Glomerular endothelial cell (primary cell): ENCODE data around the gene CD99. TPM values are rescaled to one million over a fixed set of nuclear protein-coding genes. Genes with fewer than 3 reads are reported as not detected.
A peak's percentile ranks its signal among the peaks of the same experiment; 100 is the strongest.

Experiments used
- DNase-seq: peaks from one replicate; pipeline ENCODE4 v3.0.0-alpha.2; 2011; ENCODE audit warnings: low read depth, low spot score; ENCODE audit errors: extremely low read depth
- total RNA-seq: library from RNA; depleted of rRNA; stranded (reverse); fragments of >200 nt; gene quantifications from 2 replicates; pipeline ENCODE4 v1.2.3, GENCODE V29; 2015

The CD99 gene
- total RNA-seq = 777 and 1,080 TPM in 2 replicates

DNA sequence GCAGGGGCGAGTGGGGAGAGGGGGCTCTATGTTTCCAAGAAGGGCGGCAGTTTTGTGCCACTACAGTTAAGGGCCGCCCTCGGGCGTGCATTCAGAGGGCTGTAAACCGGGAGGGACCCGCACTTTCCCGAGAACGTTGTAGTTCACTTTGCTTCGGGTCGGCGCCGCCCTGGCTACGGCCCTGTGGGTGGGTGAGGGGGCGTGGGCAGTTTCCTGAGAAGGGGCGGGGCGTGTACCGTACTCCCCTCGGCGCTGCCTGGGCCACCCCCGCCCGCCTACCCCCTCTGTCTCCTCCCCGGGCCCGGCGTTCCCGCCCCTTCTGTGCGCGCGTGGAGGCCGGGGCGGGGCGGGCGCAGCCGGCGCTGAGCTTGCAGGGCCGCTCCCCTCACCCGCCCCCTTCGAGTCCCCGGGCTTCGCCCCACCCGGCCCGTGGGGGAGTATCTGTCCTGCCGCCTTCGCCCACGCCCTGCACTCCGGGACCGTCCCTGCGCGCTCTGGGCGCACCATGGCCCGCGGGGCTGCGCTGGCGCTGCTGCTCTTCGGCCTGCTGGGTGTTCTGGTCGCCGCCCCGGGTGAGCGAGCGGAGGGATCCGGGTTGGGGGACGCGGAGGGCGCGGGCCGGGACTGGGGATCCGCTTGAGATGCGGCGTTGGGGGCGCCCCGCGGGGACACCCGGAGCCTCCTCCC is at the start of gene CD99:
TSS of gene CD99 (plus strand) at position 440 of the 687 bp plus-strand sequence. CDS start at position 506, 66 bp downstream.
- no peak for DNase-seq

DNA sequence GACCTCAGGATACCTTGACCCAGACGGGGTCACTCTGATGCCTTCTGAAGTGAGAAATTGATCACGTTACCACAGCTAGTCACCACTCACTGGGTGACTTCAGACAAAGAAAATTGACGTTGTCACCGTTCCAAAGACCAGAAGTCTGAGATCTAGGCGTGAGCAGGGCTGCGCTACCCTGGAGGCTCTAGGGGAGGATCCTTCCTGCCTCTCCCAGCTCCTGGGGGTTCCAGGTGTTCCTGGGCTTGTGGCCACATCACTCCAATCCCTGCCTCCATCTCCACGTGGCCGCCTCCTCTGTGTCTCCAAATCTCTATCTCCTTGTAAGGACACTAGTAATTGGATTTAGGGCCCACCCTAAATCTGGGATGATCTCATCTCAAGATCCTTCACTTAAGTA is 48.9 kb upstream of the CD99 start:
- no peak for DNase-seq

DNA sequence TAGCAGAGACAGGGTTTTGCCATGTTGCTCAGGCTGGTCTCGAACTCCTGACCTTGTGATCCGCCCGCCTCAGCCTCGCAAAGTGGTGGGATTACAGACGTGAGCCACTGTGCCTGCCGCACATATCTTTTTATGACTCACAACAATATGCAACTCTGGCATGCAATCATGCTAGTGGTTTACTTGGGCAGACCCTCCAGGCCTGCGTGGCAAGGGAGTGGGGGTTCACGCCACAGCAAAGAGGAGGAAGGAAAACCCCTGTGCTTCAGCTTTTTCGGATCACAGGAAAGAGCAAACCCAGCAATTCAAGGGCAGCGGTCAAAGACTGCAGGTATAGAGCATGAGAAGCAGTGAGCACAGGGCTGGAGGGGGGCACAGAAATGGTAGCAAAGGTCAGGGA is 48.3 kb upstream of the CD99 start:
- no peak for DNase-seq

- no peak for DNase-seq
These were observed 47.2 kb upstream of the CD99 start for GRCh38 chrX:2643880-2644279.

DNA sequence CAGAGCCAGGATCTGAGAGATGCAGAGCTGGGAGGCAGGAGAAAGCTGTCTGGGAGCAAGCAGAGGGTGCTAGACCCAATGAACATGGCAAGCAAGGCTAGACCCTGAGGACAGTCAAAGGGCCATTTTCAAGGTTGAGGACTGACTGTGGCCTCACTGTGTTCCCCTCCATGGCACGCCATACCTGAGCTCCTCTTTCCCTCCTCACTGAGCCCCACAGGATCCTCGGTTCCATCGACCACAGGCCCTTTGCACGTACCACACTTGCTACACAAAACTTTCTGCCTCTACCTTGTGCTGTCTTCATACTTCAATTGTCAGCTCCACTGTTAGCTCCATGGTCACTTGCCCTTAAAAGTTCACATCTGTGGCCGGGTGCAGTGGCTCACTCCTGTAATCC is 45.5 kb upstream of the CD99 start:
- no peak for DNase-seq

GRCh38 chrX:2647627-2648026 is 43.5 kb upstream of the CD99 start:
- DNase-seq = no peak

DNA sequence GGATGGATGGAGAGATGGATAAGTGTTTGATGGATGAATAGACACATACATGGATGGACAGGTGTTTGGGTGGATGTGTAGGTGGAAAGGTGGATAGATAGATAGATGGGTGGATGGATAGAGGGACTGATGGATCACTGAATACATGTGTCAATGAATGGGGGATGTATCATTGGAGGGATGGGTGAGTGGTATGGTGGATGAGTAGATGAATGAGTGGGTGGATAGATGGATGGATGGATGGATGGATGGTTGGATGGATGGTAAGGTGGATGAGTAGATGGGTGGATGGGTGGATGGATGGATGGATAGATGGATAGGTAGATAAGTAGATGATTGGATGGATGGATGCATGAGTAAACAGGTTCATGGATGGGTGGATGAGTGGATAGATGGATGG is 41.1 kb upstream of the CD99 start:
- no peak for DNase-seq

DNA sequence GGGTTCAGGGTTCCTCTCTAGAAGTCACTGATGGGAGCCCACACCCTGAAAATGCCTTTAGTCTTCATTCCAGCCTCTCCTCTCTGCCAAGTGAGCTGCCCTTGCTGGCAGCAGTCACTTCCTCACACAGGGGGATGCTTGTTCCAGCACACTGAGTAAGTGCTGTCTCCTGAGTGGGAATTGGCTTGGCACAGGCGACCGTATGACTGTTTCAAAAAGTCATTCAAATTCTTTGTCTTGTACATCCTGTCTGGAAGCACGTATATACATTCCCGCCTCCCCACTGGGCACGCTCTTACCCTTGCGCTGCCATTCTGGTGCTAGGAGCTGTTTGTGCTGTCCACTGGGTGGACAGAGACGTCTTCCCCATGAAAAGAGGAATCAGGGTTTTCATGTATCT is 40.2 kb upstream of the CD99 start:
- peak; percentile 47 for DNase-seq

- no peak for DNase-seq
These were observed 39.0 kb upstream of the CD99 start for GRCh38 chrX:2652106-2652505.

DNA sequence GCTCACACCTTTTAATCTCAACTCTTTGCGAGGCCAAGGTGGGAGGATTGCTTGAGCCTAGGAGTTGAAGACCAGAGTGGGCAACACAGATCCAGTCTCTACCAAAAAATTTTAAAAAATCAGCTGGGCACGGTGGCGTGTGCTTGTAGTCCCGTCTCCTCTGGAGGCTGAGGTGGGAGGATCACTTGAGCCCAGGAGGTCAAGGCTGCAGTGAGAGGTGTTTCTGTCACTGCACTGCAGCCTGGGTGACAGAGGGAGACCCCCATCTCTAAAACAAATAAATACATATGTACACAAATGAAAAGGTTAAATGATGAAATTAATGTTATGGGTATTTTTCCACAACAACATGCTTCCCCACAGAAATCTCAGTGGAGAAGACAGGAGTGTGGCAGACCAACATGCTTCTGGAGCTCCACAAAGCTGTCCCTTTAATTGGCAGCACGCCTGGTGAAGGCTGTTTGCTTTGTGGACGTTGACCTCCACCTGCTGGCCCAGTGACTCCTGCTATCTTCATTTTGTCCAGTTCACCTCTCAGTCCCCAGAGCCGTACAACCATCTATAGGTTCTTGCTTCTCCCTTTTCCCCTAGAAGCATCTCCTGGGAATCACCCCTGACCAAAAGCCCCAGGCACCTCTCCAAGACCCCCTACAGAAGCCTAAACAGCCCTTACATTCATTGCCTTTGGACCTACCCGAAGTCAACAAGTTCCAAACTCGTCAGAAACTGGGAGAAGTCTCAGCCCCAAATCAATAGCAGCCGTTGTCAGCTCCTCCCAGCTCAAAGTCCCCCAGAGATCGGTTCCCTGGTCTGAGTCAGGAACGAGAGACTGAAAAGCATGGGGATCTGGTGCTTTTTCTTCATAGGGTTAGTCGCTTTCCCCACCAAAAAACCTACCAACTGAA is 36.4 kb upstream of the CD99 start:
- no peak for DNase-seq

- DNase-seq = no peak
These were observed 34.7 kb upstream of the CD99 start for GRCh38 chrX:2656257-2656836.

GRCh38 chrX:2657532-2658113 is 33.5 kb upstream of the CD99 start:
- no peak for DNase-seq

GRCh38 chrX:2658585-2659292 is 32.4 kb upstream of the CD99 start:
- no peak for DNase-seq

DNA sequence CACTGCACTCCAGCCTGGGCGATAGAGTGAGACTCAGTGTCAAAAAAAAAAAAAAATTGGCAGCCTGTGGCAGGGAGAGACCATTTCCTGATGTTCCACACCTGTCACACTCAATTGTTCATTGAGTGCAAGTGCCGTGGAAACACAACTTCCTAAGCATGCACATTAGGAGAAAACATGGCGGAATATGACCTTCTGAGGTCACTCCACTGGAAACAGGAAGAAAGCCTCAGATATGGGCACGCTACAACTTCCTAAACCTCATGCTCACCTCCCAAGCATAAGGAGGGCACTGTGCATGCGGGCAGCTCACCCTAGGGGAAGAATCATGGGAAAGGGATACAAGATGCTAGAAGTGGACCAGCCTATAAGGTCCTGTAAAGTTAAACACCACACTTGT is 28.5 kb upstream of the CD99 start:
- no peak for DNase-seq

DNA sequence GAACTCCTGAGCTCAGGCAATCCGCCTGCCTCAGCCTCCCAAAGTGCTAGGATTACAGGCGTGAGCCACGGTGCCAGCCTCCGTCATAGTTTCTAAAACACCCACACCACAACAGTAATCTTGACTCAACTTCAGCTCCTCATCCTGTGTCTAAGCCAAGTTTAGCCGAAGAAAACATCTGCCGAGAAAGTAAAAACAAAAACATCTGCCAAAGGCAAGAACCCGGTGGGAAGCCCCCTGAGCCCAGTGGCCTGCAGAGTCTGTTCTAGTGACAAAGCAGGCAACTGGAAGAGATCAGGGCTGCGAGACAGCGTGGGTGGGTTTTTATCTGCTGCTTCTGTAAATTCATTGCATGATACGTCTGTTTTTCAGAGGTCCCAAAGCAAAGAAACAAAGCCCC is 26.6 kb upstream of the CD99 start:
- DNase-seq = no peak

DNA sequence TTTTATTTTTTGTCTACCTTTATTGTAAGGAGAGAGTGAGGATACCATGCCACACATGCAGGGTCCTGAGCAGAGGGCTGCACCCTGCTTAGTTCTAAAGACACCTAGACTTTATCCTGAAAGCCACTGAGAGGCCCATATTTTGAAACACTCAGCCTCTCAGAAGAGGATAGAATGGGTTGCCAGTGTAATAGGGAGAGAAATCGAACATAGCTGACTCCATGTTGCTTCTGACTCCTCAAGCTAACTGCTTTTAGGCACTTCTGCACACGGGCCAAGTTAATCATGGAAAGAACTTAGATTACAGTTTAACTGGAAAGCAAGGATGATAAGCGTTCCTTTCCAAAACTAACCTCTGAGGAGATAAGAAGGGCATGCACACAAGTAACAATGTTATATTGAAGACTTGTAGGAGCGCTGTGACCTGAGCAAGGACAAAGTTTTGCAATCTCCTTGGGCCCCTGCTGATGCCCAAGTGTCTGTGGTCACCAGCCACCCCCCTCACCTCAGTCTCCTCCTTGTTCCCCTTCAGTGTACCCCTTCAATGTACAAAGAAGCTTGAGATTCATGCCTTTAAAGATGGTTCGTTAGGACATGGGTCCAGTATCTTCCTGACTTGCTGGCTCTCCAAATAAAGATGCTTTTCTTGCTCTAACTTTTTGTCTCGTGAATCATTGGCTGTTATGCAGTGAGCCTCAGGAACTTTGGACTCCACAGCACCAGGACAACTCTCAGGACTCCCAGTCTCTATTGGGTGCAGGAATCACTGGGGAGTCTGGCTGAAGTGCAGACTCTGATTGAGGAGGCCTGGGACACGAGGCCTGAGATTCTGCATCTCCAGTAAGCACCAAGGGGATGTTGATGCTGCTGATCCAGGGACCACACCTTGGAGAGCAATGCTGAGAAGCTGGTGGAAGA is 25.4 kb upstream of the CD99 start:
- no peak for DNase-seq

DNA sequence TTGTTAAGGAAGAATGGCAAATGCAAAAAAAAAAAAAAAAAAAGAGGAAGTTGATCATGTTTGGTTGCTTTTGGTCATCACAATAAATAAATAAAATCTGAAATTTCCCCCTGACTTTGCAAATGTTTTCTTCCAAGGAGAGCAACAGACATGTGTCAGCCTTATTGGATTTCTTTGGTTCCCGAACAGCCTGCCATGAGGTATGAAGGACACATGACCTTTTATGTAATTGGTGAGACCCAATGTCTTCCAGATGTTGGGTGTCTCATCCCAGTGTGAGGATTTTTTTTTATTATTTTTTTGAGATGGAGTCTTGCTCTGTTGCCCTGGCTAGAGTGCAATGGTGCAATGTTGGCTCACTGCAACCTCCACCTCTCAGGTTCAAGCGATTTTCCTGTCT is 24.6 kb upstream of the CD99 start:
- DNase-seq = no peak

DNA sequence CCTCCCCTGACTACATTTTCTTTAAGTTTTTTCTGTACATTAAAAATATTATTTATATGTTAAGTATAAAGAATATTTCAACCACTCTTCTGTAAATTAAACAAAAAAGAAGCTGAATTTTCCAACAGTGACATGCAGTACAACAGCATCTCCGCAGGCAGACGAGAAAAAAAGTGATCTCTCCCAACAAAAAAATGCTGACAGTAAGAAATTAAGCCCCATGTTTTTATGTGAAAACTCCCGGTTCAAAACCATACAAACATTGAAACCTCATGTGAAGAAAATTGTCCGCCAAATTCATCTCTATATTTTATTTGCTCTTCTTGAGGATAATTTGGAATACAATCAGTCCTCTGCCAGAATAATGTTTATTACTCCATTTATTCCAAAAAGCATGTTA is 20.1 kb upstream of the CD99 start:
- no peak for DNase-seq

GRCh38 chrX:2672084-2672483 is 19.0 kb upstream of the CD99 start:
- DNase-seq = no peak

GRCh38 chrX:2673611-2674010 is 17.5 kb upstream of the CD99 start:
- no peak for DNase-seq
